ENCODE measurements around the gene DCPS. TPM values are rescaled to one million over a fixed set of nuclear protein-coding genes. Genes with fewer than 3 reads are reported as not detected.

The DCPS gene
- total RNA-seq, 1 experiment from 2014 or later: 25.6 TPM

GRCh38 chr11:126263489-126263888 lies 40.4 kb upstream of the DCPS start:
- Histone ChIP-seq H4K20me1 (ENCODE audit: insufficient read depth) (no peaks in the 10 kb centered on the region), H3K9me2 (ENCODE audit: insufficient read depth) (no peaks in the 10 kb centered on the region), H3K9me3 (ENCODE audit: control insufficient read depth in 1 of 2, insufficient read depth in 1 of 2, low read depth in 1 of 2, low read length in 2 of 2) (no peaks in the 10 kb centered on the region), H3K27me3 (ENCODE audit: insufficient read depth, low read length) (no peaks in the 10 kb centered on the region), H2AFZ (ENCODE audit: low read depth, low read length, poor library complexity, severe bottlenecking) (no peak overlapping the region), H3K4me3 (replicated peaks in 1 of 2; ENCODE audit: low read depth in 1 of 2, low read length in 2 of 2) (no peak overlapping the region), H3K4me2 (ENCODE audit: low read length) (no peak overlapping the region), H3K27ac (ENCODE audit: low read depth, low read length) (no peak overlapping the region), H3K79me2 (ENCODE audit: insufficient read depth, low read length) (peaks cover 29% of the 10 kb centered on the region), H3K4me1 (ENCODE audit: control insufficient read depth in 1 of 2, insufficient read depth in 2 of 2, low read length in 2 of 2) (peaks cover 3 to 9% of the 10 kb centered on the region in 2 experiments; a peak in 2 of 4 replicates), H3K36me3 (ENCODE audit: control insufficient read depth in 1 of 2, insufficient read depth in 2 of 2, low read length in 2 of 2) (peaks cover 45 to 54% of the 10 kb centered on the region in 2 experiments), H3K9ac (ENCODE audit: low read length) (no peak overlapping the region)
- POLR2A ChIA-PET: no interaction called here
- CTCF ChIA-PET: no interaction called here
- BruUV-seq (replicated peaks): no TSS peak
- RAD21 ChIA-PET (ENCODE audit: low non-redundant PET in 1 of 2, low total read pairs in 2 of 2, uncharacterized antibody in 2 of 2, unreplicated experiment in 2 of 2): no interaction called here
- DNase-seq (ENCODE audit: low read depth, low spot score) (no peak), ATAC-seq (no peak)
- intact Hi-C loops (cut with micrococcal nuclease): no loop called here
- TF ChIP-seq CEBPB (IDR thresholded peaks at IDR 0.05; ENCODE audit: low read depth): no peak
- no peak for TF ChIP-seq SP1 (IDR thresholded peaks at IDR 0.05; ENCODE audit: low read depth)
- no peak for TF ChIP-seq RAD21 (IDR thresholded peaks at IDR 0.05; ENCODE audit: low read depth)
- TF ChIP-seq FOSL1 (IDR thresholded peaks at IDR 0.05; ENCODE audit: low read depth): no peak
- TF ChIP-seq MAX (IDR thresholded peaks at IDR 0.05): no peak
- no peak for TF ChIP-seq CTCF (IDR thresholded peaks at IDR 0.05 in 2 of 3, conservative IDR thresholded peaks at IDR 0.05 in 1 of 3; ENCODE audit: borderline replicate concordance in 1 of 3, insufficient read depth in 1 of 3, low read depth in 2 of 3, low read length in 2 of 3)
- TF ChIP-seq ZNF274 (IDR thresholded peaks at IDR 0.05; ENCODE audit: low read depth, low read length): no peak
- no peak for TF ChIP-seq POLR2A (IDR thresholded peaks at IDR 0.05; ENCODE audit: borderline replicate concordance, extremely low read depth, insufficient read depth, insufficient read length)
- no peak for TF ChIP-seq EGR1 (IDR thresholded peaks at IDR 0.05; ENCODE audit: low read depth)
- no peak for TF ChIP-seq ZFX (IDR thresholded peaks at IDR 0.05)
- TF ChIP-seq ELF1 (IDR thresholded peaks at IDR 0.05; ENCODE audit: borderline replicate concordance, low read depth): no peak
- no peak for TF ChIP-seq CBX3 (IDR thresholded peaks at IDR 0.05; ENCODE audit: low read depth)
- TF ChIP-seq EZH2phosphoT487 (IDR thresholded peaks at IDR 0.05; ENCODE audit: borderline replicate concordance): no peak
- TF ChIP-seq SIN3A (IDR thresholded peaks at IDR 0.05; ENCODE audit: low read depth): no peak
- TF ChIP-seq POLR2AphosphoS5 (IDR thresholded peaks at IDR 0.05; ENCODE audit: low read depth, low read length): no peak
- TF ChIP-seq TCF7L2 (IDR thresholded peaks at IDR 0.05; ENCODE audit: borderline replicate concordance, extremely low read depth, insufficient read depth, insufficient read length): no peak
- no peak for TF ChIP-seq JUND (IDR thresholded peaks at IDR 0.05)
- TF ChIP-seq REST (IDR thresholded peaks at IDR 0.05; ENCODE audit: low read depth): no peak
- no peak for TF ChIP-seq ZBTB33 (IDR thresholded peaks at IDR 0.05; ENCODE audit: extremely low read depth, insufficient replicate concordance, low read length)
- no peak for TF ChIP-seq EZH2 (IDR thresholded peaks at IDR 0.05)
